GM21447 (cell line): ENCODE measurements around the gene SMYD3.

Experiments used
- ATAC-seq: cut with Tn5 transposase; IDR thresholded peaks from one replicate; pipeline ENCODE4 v1.9.1; 2021; ENCODE audit not compliant: unreplicated experiment

Gene SMYD3

DNA sequence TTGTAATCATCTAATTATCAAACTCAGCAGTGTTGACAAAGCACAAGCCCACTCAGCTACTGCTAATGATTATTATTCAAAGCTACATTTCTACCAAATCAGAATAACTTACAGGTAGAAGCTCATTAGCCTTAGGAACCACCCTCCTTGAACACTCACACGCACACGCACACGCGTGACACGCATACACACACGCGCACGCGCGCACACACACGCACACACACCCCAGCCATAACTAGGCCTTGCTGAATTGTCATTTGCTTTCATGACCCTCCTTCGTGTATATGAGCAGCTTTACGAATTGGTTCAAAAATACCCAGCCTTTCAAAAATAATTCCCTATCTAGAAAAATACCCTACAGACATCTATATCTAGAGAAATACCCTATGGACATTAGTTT lies 195.6 kb downstream of the SMYD3 start:
- ATAC-seq = no peak

DNA sequence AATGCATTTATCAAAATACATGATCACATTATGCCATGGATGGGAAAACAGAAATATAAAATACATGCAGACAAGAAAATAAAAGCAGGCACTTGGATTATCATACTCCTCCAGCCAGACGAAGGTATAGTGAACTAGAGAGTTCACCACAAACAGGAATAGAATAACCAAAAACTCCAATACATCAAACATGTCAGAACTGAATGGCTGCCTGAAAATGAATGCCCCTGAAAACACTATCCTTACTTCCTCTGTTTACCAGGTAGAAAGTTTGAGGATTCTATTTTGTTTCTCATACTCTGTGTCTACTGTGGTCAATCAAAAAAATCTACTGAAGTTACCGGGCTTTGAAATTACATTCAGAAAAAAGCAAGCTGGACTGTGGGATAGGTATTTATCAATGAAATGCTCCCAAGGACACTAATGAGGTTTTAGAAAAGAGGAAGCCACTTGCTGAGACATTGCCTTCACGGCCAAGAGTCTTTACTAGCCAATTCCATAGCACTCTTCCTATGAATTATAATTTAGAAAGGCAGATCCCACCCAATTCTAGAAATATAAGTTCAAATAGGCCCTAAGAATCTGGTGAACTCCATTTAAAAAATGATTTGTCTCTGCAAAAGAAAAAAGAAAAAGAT lies 197.7 kb downstream of the SMYD3 start:
- ATAC-seq = no peak

DNA sequence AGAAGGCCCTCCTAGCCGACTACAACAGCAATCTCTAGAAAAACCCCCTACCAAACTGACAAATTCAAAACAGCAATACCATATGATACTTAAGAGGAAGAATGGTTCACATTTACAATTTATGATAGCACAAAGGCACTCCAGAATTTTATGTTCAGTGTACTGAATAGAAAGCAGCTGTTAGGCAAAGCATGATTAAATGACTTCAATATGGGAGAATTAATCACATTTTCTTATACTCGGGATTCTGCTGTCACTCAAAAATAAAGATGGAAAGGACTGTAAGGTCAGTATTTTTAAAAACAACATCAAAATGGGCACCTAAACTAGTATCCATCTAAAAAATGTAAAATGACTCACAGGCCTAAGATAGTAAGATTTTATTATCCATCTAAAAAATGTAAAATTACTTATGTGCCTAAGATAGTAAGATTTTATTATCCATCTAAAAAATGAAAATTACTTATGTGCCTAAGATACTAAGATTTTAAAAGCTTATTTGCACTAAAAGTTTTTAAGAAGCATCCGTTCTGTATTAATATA lies 198.5 kb downstream of the SMYD3 start:
- no peak for ATAC-seq

DNA sequence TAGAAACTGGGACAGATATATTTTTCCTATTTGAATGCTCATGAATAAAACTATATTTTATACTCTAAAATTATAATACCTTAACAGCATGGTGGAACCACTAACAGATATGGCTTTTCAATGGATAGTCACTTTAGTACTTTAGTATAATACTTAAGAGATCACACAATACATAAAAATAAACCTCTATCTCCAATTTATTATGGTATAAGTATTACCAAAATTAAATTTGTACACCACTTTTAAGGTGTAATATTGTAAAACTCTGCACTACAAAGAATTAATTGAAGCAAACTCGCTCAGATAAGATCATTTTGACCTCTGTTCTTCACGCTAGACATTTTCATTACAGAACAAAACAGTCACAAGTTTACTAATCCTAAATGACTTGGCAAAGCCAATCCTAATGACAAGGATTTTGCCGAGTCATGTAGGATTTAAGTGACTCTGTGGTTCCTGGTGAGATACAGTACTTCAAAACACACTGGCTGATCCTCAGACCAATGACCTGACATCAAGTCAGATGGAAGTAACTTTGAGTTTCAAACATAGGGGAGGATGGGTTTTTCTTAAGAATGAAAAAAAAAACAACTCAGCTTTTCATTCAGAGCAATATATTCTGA lies 200.6 kb downstream of the SMYD3 start:
- no peak for ATAC-seq

DNA sequence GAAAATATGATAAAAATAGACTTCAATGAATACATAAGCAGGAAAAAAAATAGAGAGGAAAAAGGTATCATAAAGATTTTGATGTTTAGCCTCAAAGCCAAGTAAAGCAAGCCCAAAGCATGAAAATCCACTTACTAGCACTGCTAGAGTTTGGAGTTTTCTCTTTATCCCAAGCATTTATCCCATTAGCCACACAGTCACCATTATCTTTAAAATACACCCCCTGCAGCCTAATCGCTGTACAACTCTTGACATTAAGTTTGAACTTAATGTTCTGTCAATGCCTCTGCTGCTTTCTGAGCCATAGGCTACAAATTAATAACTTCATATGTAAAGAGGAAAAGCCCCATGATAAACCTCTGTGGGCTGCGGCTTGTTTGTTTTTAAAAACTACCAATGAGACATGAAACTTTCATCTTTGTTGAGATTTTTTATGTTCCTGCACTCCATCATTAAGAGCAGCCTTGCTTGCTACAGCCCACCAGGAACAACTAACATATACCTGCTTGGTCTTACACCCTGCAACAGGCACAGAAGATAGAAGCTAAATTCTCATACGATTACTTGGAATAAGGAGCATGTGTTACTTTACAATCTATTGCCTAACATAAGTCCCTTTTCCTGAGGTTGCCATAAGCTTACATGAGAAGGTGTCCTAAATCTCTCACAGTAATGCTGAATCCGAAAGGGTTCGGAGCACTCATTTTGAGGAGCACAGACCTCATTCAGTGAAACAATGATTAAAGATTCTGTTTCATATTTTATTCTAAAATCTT lies 202.4 kb downstream of the SMYD3 start:
- no peak for ATAC-seq

- no peak for ATAC-seq
Measured at GRCh38 chr1:246302711-246303317, 204.3 kb downstream of the SMYD3 start.

GRCh38 chr1:246302251-246302625 lies 204.8 kb downstream of the SMYD3 start:
- ATAC-seq = no peak

GRCh38 chr1:246301553-246302250 lies 205.4 kb downstream of the SMYD3 start:
- ATAC-seq = no peak

DNA sequence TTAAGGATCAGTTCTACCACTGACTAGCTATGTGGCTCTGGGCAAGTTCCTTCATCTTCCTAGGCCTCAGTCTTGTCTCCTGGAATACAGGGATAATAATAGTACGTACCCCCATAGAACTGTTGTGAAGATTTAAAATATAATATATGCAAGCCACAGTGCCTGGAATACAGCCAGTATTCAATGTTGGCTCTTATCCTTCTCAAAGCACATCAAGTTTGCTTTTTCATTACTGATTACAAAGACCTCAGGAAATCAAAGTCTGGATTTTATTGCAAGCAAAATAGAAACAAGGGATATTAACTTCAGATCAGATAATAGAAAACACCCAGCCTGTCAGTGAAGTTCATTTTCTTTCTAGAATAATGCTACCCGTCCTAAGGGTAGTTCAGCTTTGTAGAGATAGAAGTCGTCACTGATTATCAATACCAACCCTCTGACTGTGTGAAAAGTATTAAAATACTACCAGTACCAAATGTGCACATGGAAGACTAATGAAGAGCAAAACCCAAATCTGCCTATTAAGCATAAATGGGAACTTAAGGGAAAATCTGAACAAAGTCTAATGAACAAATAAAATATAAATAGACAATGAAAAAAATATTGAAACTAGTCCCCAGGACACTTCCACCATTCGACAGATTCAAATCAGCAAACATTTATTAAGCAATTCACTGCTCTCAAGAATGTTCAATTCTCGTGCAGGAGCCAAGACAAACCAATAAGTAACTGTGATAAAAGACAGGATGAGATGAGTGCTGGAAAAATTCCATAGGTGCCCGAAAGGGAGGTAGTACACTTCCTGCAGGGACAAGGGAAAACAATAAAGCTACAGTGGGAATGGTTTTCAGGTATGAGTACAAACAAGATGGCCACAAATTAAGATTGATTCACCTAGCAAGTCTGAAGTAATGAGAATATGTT lies 206.2 kb downstream of the SMYD3 start:
- ATAC-seq = no peak

DNA sequence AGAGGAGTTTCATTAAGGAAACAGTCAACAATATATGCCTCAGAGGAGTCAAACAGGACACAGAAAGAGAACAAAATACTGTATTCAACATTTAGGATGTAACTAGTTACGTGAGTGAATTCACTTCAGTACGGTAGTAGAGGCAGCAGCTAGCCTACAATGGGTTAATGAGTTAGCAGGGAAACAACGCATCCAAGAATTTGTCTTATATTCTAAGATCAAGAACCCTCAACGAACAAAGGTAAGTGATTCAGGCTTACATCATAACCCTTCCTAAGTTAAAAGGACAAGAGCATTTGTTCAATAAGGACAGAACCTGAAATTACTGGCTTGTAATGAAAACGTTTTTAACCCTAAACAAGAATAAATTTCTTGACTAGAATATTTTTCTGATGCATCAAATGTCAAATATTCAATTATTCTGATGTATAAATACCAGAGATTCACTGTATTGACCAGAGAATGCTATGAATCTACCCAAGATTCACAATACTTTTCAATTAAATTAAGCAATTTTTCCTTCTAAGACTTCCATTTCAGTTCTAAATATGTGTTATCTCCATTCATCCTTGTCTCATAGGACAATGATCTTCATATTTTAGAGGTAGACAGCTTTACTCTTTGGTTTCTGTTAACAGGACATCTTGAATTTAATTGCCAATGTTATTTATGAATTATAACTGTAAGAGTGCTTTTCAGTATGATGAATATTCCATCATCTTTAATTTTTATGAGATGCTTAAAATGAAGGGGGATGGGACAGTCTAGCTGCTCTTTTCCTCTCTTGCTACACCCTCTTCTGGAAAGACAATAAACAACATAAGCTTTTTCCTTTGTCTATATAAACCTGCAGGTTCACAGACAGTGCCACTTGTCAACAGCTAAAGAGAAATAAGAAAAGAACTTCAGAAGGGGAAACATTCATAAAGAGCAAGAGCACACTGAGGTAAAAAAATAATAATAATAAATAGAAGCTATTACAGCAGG lies 209.5 kb downstream of the SMYD3 start:
- ATAC-seq = no peak

DNA sequence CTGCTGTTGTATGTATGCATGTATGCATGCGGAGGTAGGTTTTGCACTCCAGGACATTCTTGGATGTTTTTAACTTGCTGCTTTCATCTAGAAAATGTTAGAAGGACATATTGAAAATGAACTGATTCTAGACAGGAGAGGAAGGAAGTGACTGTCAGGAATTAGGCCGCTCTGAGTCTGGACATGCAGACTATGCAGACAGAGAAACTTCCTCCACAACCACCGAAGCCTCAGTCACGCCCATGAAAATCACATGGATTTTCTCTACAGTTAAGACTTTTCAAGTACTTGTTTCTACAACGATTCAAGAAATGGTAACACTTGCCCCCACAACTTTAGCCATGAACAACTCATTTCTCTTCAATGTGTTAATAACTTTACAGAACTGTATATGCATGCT lies 211.1 kb downstream of the SMYD3 start:
- ATAC-seq = no peak

DNA sequence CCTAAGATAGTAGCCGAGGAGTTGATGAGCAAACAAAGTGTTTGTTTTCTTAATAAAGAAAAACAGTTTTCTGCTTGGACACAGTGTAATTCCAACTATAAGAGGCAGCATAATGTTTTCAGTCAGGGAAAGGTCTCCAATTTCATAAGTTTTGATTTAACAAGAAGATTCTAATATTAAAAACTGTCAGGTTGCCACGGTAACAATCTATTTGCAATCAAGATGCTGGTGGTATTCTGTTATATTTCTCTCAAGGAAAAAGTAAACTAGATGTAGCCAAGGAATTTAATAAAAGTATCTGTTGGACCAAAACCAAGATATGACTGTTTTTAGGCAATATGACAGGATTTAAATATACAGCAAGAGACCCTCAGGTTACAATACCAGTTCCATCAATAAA lies 211.7 kb downstream of the SMYD3 start:
- no peak for ATAC-seq

GRCh38 chr1:246294263-246294662 lies 212.8 kb downstream of the SMYD3 start:
- no peak for ATAC-seq

DNA sequence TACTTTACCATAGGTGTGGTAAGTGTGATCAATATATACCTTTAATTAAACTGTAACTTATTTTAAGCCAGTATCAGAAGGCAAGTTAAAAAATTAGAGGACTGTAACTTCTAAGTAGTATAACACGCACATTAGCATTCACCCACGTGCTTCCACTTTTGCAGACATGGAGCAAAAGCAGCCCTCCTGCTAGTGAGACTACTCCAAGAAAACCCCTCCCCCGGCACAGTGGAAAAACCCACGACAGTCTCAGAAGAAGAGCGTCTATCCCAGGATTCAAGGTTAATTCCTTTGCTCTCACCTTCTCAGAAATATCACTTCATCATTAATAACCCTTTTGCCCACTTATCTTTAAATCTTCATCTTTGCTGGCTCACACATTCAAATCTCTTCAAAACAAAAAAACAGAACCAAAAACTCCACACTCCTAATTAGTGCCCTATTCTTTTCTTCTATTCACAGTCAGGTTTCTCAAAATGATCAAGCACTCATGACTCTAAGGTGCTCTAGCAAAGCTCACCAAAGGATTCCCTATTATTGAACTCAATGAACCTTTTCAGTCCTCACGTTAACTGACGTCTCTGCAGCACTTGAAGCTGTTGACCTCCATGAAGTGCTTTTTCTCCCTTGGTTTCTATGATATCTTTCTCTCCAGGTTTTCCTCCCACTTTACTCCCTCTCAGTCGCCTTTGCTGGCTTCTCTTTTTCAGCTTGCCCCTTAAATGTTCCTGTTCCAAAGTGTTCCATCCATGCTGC lies 213.5 kb downstream of the SMYD3 start:
- no peak for ATAC-seq

DNA sequence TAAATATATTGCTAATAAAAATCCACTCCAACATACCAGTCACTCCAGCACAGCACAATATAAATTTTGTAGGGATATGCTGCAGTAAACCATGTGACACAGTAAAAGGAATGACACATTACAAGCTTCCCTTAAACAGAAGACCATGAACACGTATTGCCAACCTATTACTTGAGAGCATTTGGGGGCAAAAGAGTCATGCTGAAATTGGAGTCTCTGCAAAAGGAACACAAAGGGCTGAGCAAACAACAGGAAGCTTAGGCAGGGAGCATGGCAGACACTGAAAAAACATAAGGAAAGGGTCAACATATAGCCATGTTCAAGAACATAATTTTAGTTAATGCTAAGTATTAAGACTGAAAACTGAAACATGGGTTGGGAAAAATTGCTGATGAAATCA lies 214.5 kb downstream of the SMYD3 start:
- no peak for ATAC-seq

- ATAC-seq = no peak
Measured at GRCh38 chr1:246291127-246291526, 216.0 kb downstream of the SMYD3 start.

DNA sequence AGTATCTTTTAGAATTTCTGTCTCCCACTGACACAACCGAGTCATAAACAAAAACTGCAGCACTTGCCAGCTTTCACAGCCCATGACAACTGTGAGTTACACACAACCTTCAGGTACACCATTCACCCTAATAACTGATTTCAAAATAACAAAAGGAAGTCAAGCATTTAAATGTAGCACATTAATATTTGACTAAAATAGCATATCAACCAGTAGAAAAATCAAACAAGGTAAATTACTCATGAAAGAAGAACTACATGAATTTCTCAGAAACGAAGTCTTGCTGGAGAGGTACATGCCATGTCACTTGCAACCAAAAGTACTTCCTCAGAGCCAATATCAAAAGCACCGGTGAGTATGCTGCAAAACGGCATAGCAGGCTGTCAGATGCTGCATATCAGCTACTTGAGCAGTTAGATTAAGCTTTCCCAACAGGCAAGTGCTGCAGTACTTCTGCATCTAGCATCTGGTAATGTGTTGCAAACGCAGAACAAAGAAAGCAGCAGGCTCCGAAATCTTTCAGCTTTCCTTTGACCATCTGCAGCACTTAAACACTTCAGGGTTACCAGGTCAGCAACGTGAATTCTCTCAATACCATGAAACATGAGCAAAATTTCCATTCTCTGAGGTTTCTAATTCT lies 223.2 kb downstream of the SMYD3 start:
- ATAC-seq = no peak

- ATAC-seq = no peak
Measured at GRCh38 chr1:246281639-246282038, 225.4 kb downstream of the SMYD3 start.
